Kidney (tissue), 14 donors: ENCODE measurements around the gene AKAP7. TPM values are rescaled to one million over a fixed set of nuclear protein-coding genes. Genes with fewer than 3 reads are reported as not detected.
"Not testable (repeated sequence)": the region's sequence is repeated elsewhere in the genome, so short reads cannot be mapped to it uniquely, and the experiment has no call there.

Source experiments
- DNase-seq, 5 donors: peaks; one replicate each; pipeline ENCODE4 v3.0.0-alpha.2; 2013 to 2020
- FAIRE-seq: peaks from 2 replicates; lab custom pipeline; 2012; peaks lifted over from hg19 to GRCh38; lab: Jason Lieb, UNC
- H3K27ac ChIP-seq, 2 donors: one replicate each; pipeline ENCODE4 v1.7.0; 2013; ENCODE audit warnings: low read depth in 2 of 2, low read length in 2 of 2, inconsistent platforms in 1 of 2
- H3K27me3 ChIP-seq: one replicate; pipeline ENCODE4 v1.7.1; 2013; ENCODE audit warnings: low read length, inconsistent platforms; ENCODE audit not compliant: control insufficient read depth, insufficient read depth
- H3K36me3 ChIP-seq, 3 donors: one replicate each; pipeline versions ENCODE4 v1.7.0 to v1.7.1; 2013; ENCODE audit warnings: low read length in 3 of 3, control low read depth in 1 of 3, inconsistent platforms in 1 of 3; ENCODE audit not compliant: insufficient read depth in 3 of 3, control insufficient read depth in 2 of 3
- H3K4me1 ChIP-seq, 3 donors: one replicate each; pipeline versions ENCODE4 v1.7.0 to v1.7.1; 2013; ENCODE audit warnings: low read length in 3 of 3, inconsistent platforms in 1 of 3, low read depth in 1 of 3; ENCODE audit not compliant: control insufficient read depth in 2 of 3, insufficient read depth in 2 of 3
- H3K4me3 ChIP-seq, 3 donors: one replicate each; pipeline versions ENCODE4 v1.7.0 to v1.8.1; 2013; ENCODE audit warnings: low read length in 3 of 3, control low read depth in 1 of 3, inconsistent platforms in 1 of 3
- H3K9ac ChIP-seq, 3 donors: one replicate each; pipeline versions ENCODE4 v1.7.0 to v1.7.1; 2013; ENCODE audit warnings: low read length in 3 of 3, control low read depth in 1 of 3, inconsistent platforms in 1 of 3
- H3K9me3 ChIP-seq, 3 donors: one replicate each; pipeline versions ENCODE4 v1.7.0 to v1.7.1; 2013; ENCODE audit warnings: low read length in 3 of 3, control low read depth in 1 of 3, inconsistent platforms in 1 of 3; ENCODE audit not compliant: control insufficient read depth in 2 of 3, insufficient read depth in 1 of 3
- CTCF ChIP-seq: IDR thresholded peaks from 3 replicates; pipeline ENCODE4 v1.5.1; 2012; ENCODE audit warnings: mild to moderate bottlenecking, moderate library complexity, borderline replicate concordance; ENCODE audit not compliant: insufficient read depth; ENCODE audit errors: extremely low read depth
- intact Hi-C: fragments of 100-400 bp; cut with DNase I; formaldehyde crosslinking; loops from one replicate; pipeline ENCODE4 v1.11.1; 2022
- polyA plus RNA-seq: library from polyadenylated mRNA; stranded (reverse); fragments of 350-450 nt; fragmentation: Illumina TruSeq; extraction: RNeasy Lipid Tissue Mini Kit (QIAGEN cat#74804); gene quantifications from one replicate; pipeline ENCODE4 v1.2.3, GENCODE V29; 2014; ENCODE audit warnings: low read depth, low replicate concordance; ENCODE audit not compliant: insufficient read depth
- total RNA-seq: library from RNA; stranded (reverse); fragmentation: NEBNext Ultra II Directional; extraction: Animal tissue kit (Norgen Biotek cat#: 25700); gene quantifications from one replicate; pipeline ENCODE4 v1.2.1, GENCODE V29; 2021
- donor health status: control.
- donor health status: control.
- donor health status: control.
- donor health status: control.
- donor health status: control.
- donor health status: DM: yes; HTN: yes; CAD: no.
- donor health status: Normal renal cell carcinoma (clear cell type).

AKAP7 gene
- total and polyA plus RNA-seq, 2 donors from 2014 or later = 7.9 to 12.0 TPM

- Histone ChIP-seq H3K4me3 (no peak overlapping the region), H3K36me3 (no peaks in the 10 kb centered on the region), H3K9me3 (peaks cover 0 to 4% (median 0%) of the 10 kb centered on the region in 3 donors), H3K9ac (no peak overlapping the region), H3K27me3 (no peaks in the 10 kb centered on the region), H3K4me1 (no peaks in the 10 kb centered on the region), H3K27ac (no peak overlapping the region)
- no peak for DNase-seq
- TF ChIP-seq CTCF = no peak
- intact Hi-C loops = no loop called here
- no peak for FAIRE-seq
Observed at GRCh38 chr6:131321589-131321988, 186.3 kb downstream of the AKAP7 start.

- Histone ChIP-seq H3K9ac (no peak overlapping the region), H3K36me3 (no peaks in the 10 kb centered on the region), H3K9me3 (no peaks in the 10 kb centered on the region), H3K4me1 (no peaks in the 10 kb centered on the region), H3K4me3 (no peak overlapping the region), H3K27me3 (no peaks in the 10 kb centered on the region), H3K27ac (no peak overlapping the region)
- TF ChIP-seq CTCF = no peak
- intact Hi-C loops = no loop called here
- FAIRE-seq = no peak
- no peak for DNase-seq
Observed at GRCh38 chr6:131322125-131322524, 186.9 kb downstream of the AKAP7 start.

GRCh38 chr6:131325669-131326068 lies 190.4 kb downstream of the AKAP7 start:
- H3K36me3 ChIP-seq, H3K4me1 ChIP-seq, H3K9me3 ChIP-seq, FAIRE-seq, intact Hi-C loops, H3K27ac ChIP-seq, H3K4me3 ChIP-seq, DNase-seq, H3K9ac ChIP-seq, H3K27me3 ChIP-seq: not testable (repeated sequence)

GRCh38 chr6:131328727-131329126 lies 193.5 kb downstream of the AKAP7 start:
- FAIRE-seq, H3K27me3 ChIP-seq, H3K4me1 ChIP-seq, DNase-seq, H3K4me3 ChIP-seq, H3K9ac ChIP-seq, H3K9me3 ChIP-seq, intact Hi-C loops, H3K27ac ChIP-seq, H3K36me3 ChIP-seq: not testable (repeated sequence)

- Histone ChIP-seq H3K4me1 (no peaks in the 10 kb centered on the region), H3K36me3 (no peaks in the 10 kb centered on the region), H3K4me3 (no peak overlapping the region), H3K9ac (no peak overlapping the region), H3K9me3 (no peaks in the 10 kb centered on the region), H3K27me3 (no peaks in the 10 kb centered on the region), H3K27ac (no peak overlapping the region)
- DNase-seq (no peak), FAIRE-seq (no peak)
- intact Hi-C loops = no loop called here
- TF ChIP-seq CTCF = no peak
Observed at GRCh38 chr6:131331151-131331550, 195.9 kb downstream of the AKAP7 start.
